Activated CD4-positive, CD25-positive, alpha-beta regulatory T cell treated with anti-CD3 and anti-CD28 coated beads, Interleukin-2, amount 50 U/mL, for 24 hours (primary cell): ENCODE data around the gene MAP3K9.
A peak's percentile ranks its signal among the peaks of the same experiment; 100 is the strongest.
"Not testable (repeated sequence)": the region's sequence is repeated elsewhere in the genome, so short reads cannot be mapped to it uniquely, and the experiment has no call there.

Source experiments
- ATAC-seq, 2 donors: fragments of 150-1000 bp; cut with Tn5 transposase; one replicate each; pipeline ENCODE4 v1.10.0; 2021; ENCODE audit warnings: mild to moderate bottlenecking in 1 of 2, moderate library complexity in 1 of 2

Gene MAP3K9

GRCh38 chr14:70723276-70723675 is 86.0 kb downstream of the MAP3K9 start:
- no peak for ATAC-seq

GRCh38 chr14:70722418-70722817 is 86.9 kb downstream of the MAP3K9 start:
- no peak for ATAC-seq

- no peak for ATAC-seq
Observed at GRCh38 chr14:70721542-70721941, 87.8 kb downstream of the MAP3K9 start.

- ATAC-seq, result no peak
Observed at GRCh38 chr14:70718383-70719118, 90.8 kb downstream of the MAP3K9 start.

- no peak for ATAC-seq
Observed at GRCh38 chr14:70716958-70717357, 92.4 kb downstream of the MAP3K9 start.

- ATAC-seq, result no peak
Observed at GRCh38 chr14:70716483-70716882, 92.8 kb downstream of the MAP3K9 start.

GRCh38 chr14:70714055-70714550 is 95.2 kb downstream of the MAP3K9 start:
- ATAC-seq, result no peak

- no peak for ATAC-seq
Observed at GRCh38 chr14:70713511-70713916, 95.8 kb downstream of the MAP3K9 start.

- ATAC-seq, result no peak
Observed at GRCh38 chr14:70713096-70713495, 96.2 kb downstream of the MAP3K9 start.

GRCh38 chr14:70711451-70711850 is 97.9 kb downstream of the MAP3K9 start:
- no peak for ATAC-seq

GRCh38 chr14:70709726-70710382 is 99.5 kb downstream of the MAP3K9 start:
- no peak for ATAC-seq

- ATAC-seq, result no peak
Observed at GRCh38 chr14:70708717-70709570, 100.4 kb downstream of the MAP3K9 start.

GRCh38 chr14:70707138-70708038 is 101.9 kb downstream of the MAP3K9 start:
- peak in 1 of 2 donors; percentile 32 for ATAC-seq

- ATAC-seq, result no peak
Observed at GRCh38 chr14:70706177-70706576, 103.1 kb downstream of the MAP3K9 start.

- no peak for ATAC-seq
Observed at GRCh38 chr14:70704960-70705359, 104.4 kb downstream of the MAP3K9 start.

GRCh38 chr14:70703621-70704168 is 105.6 kb downstream of the MAP3K9 start:
- ATAC-seq, result not testable (repeated sequence)

- no peak for ATAC-seq
Observed at GRCh38 chr14:70702161-70702560, 107.2 kb downstream of the MAP3K9 start.

- ATAC-seq, result no peak
Observed at GRCh38 chr14:70701610-70702009, 107.7 kb downstream of the MAP3K9 start.

- ATAC-seq, result no peak
Observed at GRCh38 chr14:70700955-70701585, 108.2 kb downstream of the MAP3K9 start.

GRCh38 chr14:70699646-70700045 is 109.7 kb downstream of the MAP3K9 start:
- ATAC-seq, result no peak

GRCh38 chr14:70698288-70698687 is 111.0 kb downstream of the MAP3K9 start:
- ATAC-seq, result no peak
